NCI-H2196 treated with DMSO at 0.1 percent for 48 hours (cell line): ENCODE measurements around the gene AP4S1.
"Not testable (repeated sequence)": the region's sequence is repeated elsewhere in the genome, so short reads cannot be mapped to it uniquely, and the experiment has no call there.

Experiments used
- DNase-seq: peaks from one replicate; lab custom pipeline; 2025; ENCODE audit not compliant: unreplicated experiment; lab: John Stamatoyannopoulos, UW

Gene AP4S1

GRCh38 chr14:31084385-31084784 is 58.9 kb downstream of the AP4S1 start:
- no peak for DNase-seq

DNA sequence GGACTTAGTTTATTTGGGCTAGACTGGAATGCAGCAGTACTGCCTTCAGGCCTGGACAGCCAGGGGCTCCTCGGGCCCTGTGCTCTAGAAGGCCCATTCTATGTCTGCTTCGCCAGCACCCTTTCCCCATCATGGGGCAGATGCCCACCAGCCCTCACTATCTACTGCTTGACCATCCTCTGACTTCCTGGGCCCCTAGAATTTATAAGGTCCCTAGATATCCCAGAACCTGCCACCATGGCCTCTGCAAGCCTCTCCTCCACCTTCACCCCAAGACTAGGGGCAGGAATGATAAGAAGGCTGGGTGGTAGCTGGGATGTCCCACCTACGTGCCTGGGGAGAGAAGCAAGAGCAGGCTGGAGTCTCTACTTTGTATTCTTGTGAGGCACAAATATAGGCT is 59.6 kb downstream of the AP4S1 start:
- DNase-seq = no peak

DNA sequence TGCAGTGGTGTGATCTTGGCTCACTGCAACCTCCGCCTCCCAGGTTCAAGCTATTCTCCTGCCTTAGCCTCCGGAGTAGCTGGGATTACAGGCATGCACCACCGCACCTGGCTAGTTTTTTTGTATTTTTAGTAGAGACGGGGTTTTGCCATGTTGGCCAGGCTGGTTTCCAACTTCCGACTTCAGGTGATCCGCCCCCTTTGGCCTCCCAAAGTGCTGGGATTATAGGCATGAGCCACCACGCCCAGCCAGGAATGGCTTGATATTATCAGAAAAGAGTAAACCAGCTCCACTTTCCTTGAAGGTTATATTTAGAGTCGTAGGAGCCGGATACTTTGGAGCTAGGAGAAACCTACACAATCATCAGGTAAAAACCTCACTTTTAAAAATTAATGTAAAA is 61.0 kb downstream of the AP4S1 start:
- DNase-seq = not testable (repeated sequence)

- DNase-seq = no peak
Measured at GRCh38 chr14:31090883-31091764, 65.7 kb downstream of the AP4S1 start.

DNA sequence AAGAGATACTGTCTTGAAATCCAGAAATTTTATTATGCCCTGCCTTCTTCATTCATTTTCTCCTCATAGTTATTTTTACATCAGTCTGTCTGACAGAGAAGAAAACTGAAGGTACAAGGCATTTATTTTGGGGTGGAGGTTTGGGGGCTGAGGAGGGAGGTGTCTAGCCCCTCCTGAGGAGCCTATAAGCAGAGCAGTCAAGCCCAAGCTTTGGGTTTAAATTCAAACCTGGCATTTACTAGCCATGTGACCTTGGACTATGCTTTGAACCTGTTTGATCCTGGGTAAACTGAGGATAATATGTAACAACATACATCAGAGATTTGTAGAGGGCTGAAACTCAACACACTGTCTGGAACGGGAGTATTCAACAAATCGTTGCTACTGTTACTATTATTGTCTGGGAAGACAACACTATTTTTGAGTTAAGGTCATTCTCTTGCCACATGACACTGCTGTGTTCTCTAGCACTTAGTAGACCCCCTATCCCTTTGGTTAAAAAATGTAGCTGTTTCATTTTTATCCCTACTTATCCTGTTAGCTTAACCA is 66.8 kb downstream of the AP4S1 start:
- DNase-seq = no peak

GRCh38 chr14:31093884-31094839 is 68.7 kb downstream of the AP4S1 start:
- DNase-seq = not testable (repeated sequence)

GRCh38 chr14:31095817-31096216 is 70.4 kb downstream of the AP4S1 start:
- DNase-seq = not testable (repeated sequence)

- no peak for DNase-seq
Measured at GRCh38 chr14:31096255-31096654, 70.8 kb downstream of the AP4S1 start.

GRCh38 chr14:31097081-31097480 is 71.6 kb downstream of the AP4S1 start:
- DNase-seq = no peak

DNA sequence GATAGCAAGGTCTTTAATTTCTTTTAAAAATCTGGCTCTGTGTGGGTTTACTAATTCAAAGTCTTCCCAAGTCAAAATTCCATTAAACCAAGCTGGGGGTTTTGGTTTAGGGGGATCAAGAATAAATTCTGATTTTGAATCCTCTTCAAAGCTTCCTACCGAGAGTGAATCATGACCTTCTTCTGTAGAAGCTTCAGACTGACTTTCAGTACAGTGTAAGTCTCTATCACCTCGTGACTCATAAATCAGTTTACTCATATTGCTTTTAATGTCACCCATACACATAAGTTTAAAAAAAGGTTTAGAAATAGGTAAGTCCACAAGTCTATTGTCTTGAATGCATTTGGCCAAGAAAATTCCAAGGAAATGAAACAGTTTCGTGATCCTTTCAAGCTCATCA is 81.3 kb downstream of the AP4S1 start:
- DNase-seq = no peak

DNA sequence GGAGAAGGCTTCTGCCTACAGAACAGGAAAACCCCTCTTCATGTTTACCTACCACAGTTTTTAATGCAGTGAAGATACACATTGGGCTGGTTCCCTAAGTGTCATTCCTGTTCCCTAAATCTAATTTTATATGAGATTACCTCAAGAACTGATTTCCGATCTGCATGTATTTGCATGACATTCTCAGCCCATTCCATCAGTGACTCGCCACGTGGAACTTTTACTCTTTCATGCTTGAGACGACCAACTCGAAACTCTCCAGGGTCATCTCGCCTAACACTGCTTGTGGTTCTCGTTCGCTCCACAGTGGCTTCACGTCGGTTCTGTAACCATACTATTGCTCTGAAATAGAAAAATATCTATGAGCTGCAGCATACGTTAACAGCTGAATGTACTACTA is 83.8 kb downstream of the AP4S1 start:
- DNase-seq = no peak

DNA sequence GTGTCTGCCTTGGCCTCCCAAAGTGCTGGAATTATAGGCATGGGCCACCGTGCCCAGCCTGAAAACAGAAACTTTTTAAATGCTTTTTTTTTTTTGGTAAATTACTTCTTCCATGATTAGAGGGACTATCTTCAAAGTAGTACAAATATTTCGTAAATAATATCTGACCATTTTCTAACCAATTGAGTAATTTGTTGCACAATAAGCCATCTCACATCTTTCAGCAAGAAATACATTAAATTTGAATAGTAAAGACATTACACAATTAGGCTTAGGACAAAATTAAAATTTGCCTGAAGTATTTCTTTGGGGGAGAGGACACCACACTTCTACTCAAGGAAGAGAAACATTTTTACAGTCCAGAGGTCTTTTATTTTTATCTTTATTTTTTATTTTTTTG is 85.4 kb downstream of the AP4S1 start:
- no peak for DNase-seq

DNA sequence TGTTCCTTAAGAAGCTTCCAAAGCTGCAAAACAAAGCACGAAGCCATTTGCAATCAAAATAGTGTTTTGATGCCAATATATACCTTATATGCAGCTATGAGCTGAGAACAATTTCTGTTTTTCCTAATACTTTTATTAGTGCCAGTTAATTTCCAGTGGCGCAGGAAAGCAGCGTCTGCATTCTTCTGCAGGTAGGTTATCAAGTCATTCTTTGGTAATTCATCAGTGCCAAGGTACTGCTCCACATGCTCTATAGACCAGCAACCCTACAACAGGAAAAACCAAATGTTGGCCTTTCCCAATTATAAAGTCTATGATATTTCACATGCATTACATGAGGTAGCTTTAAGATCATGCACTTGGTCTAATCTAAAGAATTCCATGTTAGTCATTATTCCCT is 88.3 kb downstream of the AP4S1 start:
- no peak for DNase-seq

GRCh38 chr14:31118892-31119291 is 93.4 kb downstream of the AP4S1 start:
- DNase-seq = no peak

- no peak for DNase-seq
Measured at GRCh38 chr14:31122098-31122611, 96.7 kb downstream of the AP4S1 start.

DNA sequence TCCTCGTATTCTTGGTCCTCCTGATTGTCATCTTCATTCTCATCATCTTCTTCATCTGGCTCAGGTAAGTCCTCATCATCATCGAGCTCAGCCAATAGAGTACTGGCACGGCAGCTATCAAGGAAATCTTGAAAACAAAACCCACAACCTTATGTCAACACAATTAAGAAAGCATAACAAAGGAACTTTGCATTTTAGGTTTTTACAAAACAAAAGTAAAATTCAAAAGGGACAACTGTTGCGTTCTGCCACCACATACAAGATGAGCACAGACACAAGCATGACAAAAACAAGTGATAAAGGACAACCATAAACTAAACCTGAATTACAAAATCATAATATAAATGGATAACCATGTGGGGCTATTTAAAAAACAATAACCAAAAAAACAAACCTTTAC is 97.5 kb downstream of the AP4S1 start:
- DNase-seq = no peak

DNA sequence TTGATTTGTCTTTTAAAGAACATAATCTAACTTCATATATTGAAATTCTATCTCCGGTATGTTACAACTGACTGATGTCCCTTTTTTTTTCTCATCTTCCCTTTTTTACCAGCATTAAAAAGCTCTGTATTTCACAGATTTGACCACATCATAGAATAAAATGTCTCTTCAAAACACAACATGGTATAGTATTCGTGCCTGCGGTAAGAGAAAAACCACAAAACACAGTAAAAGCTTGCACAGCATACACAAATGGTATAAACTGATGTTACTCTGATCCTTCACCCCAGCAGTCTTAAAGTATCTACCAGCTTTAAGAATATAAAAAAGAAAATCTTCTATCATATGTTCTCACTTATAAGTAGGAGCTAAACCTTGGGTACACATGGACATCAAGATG is 98.7 kb downstream of the AP4S1 start:
- DNase-seq = no peak

- no peak for DNase-seq
Measured at GRCh38 chr14:31125231-31125630, 99.8 kb downstream of the AP4S1 start.

- DNase-seq = no peak
Measured at GRCh38 chr14:31126680-31127079, 101.2 kb downstream of the AP4S1 start.

DNA sequence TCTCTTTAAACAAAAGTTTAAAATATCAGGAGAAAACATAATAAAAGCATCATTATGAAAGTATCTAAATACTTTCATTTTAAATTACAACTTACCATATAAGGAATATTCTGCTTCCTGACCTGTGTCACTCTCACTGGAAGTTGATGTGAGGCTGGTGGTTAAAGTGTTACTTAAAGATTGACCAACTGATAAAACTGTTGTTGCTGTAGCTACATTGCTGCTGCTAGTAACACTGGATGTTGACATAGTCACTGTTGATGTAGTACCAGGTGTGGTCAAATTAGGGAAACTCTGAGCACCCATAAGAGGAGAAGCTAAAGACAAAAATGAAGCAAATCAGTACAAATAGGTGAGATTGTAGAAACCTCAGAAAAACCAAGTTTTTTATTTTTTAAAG is 102.2 kb downstream of the AP4S1 start:
- DNase-seq = no peak
